GM21723 (cell line): ENCODE results near the gene MAPK6.
"Not testable (repeated sequence)": the region's sequence is repeated elsewhere in the genome, so short reads cannot be mapped to it uniquely, and the experiment has no call there.

Source experiments
- ATAC-seq: cut with Tn5 transposase; IDR thresholded peaks from one replicate; pipeline ENCODE4 v1.9.1; 2021; ENCODE audit warnings: mild to moderate bottlenecking, moderate library complexity; ENCODE audit not compliant: unreplicated experiment

MAPK6 gene

GRCh38 chr15:52018693-52019393 is at the start of gene MAPK6:
MAPK6 (plus strand) TSS chr15:52019219; CDS start chr15:52046461, 27,242 bp downstream.
- peak; percentile 70 for ATAC-seq

- no peak for ATAC-seq
Observed at GRCh38 chr15:51969728-51970127, 49.3 kb upstream of the MAPK6 start.

GRCh38 chr15:51970132-51970817 is 48.7 kb upstream of the MAPK6 start:
- ATAC-seq: no peak

GRCh38 chr15:51971032-51971374 is 48.0 kb upstream of the MAPK6 start:
- ATAC-seq: peak; percentile 29

- peak; percentile 87 for ATAC-seq
Observed at GRCh38 chr15:51971375-51972133, 47.5 kb upstream of the MAPK6 start, which contains the start of gene LEO1. LEO1 (minus strand) TSS chr15:51971778; CDS start chr15:51971745, 33 bp downstream.

- ATAC-seq: no peak
Observed at GRCh38 chr15:51973220-51973619, 45.8 kb upstream of the MAPK6 start.

- ATAC-seq: no peak
Observed at GRCh38 chr15:51973775-51974174, 45.2 kb upstream of the MAPK6 start.

GRCh38 chr15:51982013-51982769 is 36.8 kb upstream of the MAPK6 start:
- ATAC-seq: peak; percentile 94

- ATAC-seq: no peak
Observed at GRCh38 chr15:51982770-51983103, 36.3 kb upstream of the MAPK6 start.

- ATAC-seq: no peak
Observed at GRCh38 chr15:51991141-51991540, 27.9 kb upstream of the MAPK6 start.

- ATAC-seq: no peak
Observed at GRCh38 chr15:51992953-51993352, 26.1 kb upstream of the MAPK6 start.

GRCh38 chr15:52002351-52002750 is 16.7 kb upstream of the MAPK6 start:
- no peak for ATAC-seq

- not testable (repeated sequence) for ATAC-seq
Observed at GRCh38 chr15:52003089-52003488, 15.9 kb upstream of the MAPK6 start.

- ATAC-seq: no peak
Observed at GRCh38 chr15:52003710-52004109, 15.3 kb upstream of the MAPK6 start.

GRCh38 chr15:52004806-52005205 is 14.2 kb upstream of the MAPK6 start:
- no peak for ATAC-seq

- peak; percentile 76 for ATAC-seq
Observed at GRCh38 chr15:52005748-52006701, 13.0 kb upstream of the MAPK6 start.

- ATAC-seq: peak; percentile 33
Observed at GRCh38 chr15:52006702-52007340, 12.2 kb upstream of the MAPK6 start.

GRCh38 chr15:52008359-52008697 is 10.7 kb upstream of the MAPK6 start:
- no peak for ATAC-seq

- peak; percentile 32 for ATAC-seq
Observed at GRCh38 chr15:52008698-52009434, 10.2 kb upstream of the MAPK6 start.
